Measurements from ENCODE around the gene JAGN1. TPM values are rescaled to one million over a fixed set of nuclear protein-coding genes. Genes with fewer than 3 reads are reported as not detected.

The JAGN1 gene
- total and polyA plus RNA-seq, 2 of the 8 experiments (the other 6 are each of a cell fraction or from before 2014, with no cell fraction given): 26.9 to 51.6 TPM

GRCh38 chr3:9913601-9914000, 23.2 kb downstream of the JAGN1 start:
- no peaks in the 10 kb centered on the region for H4K20me1 ChIP-seq (replicated peaks in 1 of 2; ENCODE audit: control insufficient read depth in 1 of 2, insufficient read depth in 2 of 2, low read length in 2 of 2)
- no peak overlapping the region for H3K56ac ChIP-seq (replicated peaks; ENCODE audit: insufficient read length, low read depth, low read length)
- DNase-seq (ENCODE audit: low read depth in 1 of 2, low spot score in 2 of 2) (no peak), FAIRE-seq (no peak)
- H2BK120ac ChIP-seq (replicated peaks; ENCODE audit: low read depth, low read length): no peak overlapping the region
- H3K4me3 ChIP-seq (ENCODE audit: extremely low read depth in 1 of 4, insufficient read depth in 2 of 4, low read depth in 3 of 4, low read length in 4 of 4): no peak overlapping the region
- no peak overlapping the region for H2AFZ ChIP-seq (ENCODE audit: low read length)
- H2BK15ac ChIP-seq (ENCODE audit: low read length): no peak overlapping the region
- H4K91ac ChIP-seq (replicated peaks; ENCODE audit: insufficient read length, low read length): no peak overlapping the region
- H3K18ac ChIP-seq (ENCODE audit: extremely low read depth, low read length): no peak overlapping the region
- H2BK20ac ChIP-seq (ENCODE audit: low read length): no peak overlapping the region
- H3K79me2 ChIP-seq (ENCODE audit: control insufficient read depth in 1 of 2, insufficient read depth in 2 of 2, low read length in 2 of 2): no peaks in the 10 kb centered on the region
- ChIA-PET CTCF (ENCODE audit: partially characterized antibody) (interaction anchor here (0.6 to 9.1 kb wide), 12 partner anchors 9 to 1158 kb away, joined by 3 to 76 read pairs (median 4); partner anchors contain the start of gene CRELD1), POLR2A (ENCODE audit: partially characterized antibody) (interaction anchor here (1.0 to 5.5 kb wide), 7 partner anchors 8 to 228 kb away, joined by 3 to 43 read pairs (median 4); partner anchors contain the start of genes CRELD1, IL17RE and VHL)
- no peak overlapping the region for H2AK5ac ChIP-seq (ENCODE audit: low read depth, low read length)
- H3K4me1 ChIP-seq (replicated peaks in 1 of 4; ENCODE audit: control insufficient read depth in 3 of 4, insufficient read depth in 4 of 4, low read length in 3 of 4): peaks cover 0 to 20% (median 17%) of the 10 kb centered on the region in 4 experiments; a peak in 6 of 7 replicates
- H3K36me3 ChIP-seq (ENCODE audit: control insufficient read depth in 2 of 4, insufficient read depth in 4 of 4, low read length in 3 of 4): no peaks in the 10 kb centered on the region
- no peak overlapping the region for H4K8ac ChIP-seq (ENCODE audit: extremely low read depth, insufficient read depth, low read length)
- H3K14ac ChIP-seq (ENCODE audit: insufficient read length): no peak overlapping the region
- no peak overlapping the region for H2BK5ac ChIP-seq (ENCODE audit: low read depth, low read length)
- H3K9ac ChIP-seq (replicated peaks in 1 of 4; ENCODE audit: extremely low read depth in 1 of 4, low read depth in 3 of 4, low read length in 3 of 4): no peak overlapping the region
- no peak overlapping the region for H2BK12ac ChIP-seq (ENCODE audit: low read depth, low read length)
- H3K23ac ChIP-seq (ENCODE audit: insufficient read length): no peak overlapping the region
- H3K23me2 ChIP-seq (ENCODE audit: low read depth, low read length): peaks cover 10% of the 10 kb centered on the region; the same call in 1 of the 2 replicates
- H3K27me3 ChIP-seq (replicated peaks in 1 of 4; ENCODE audit: control insufficient read depth in 3 of 4, extremely low read depth in 1 of 4, insufficient read depth in 3 of 4, low read length in 3 of 4): peaks cover 0 to 18% (median 10%) of the 10 kb centered on the region in 4 experiments; a peak in 5 of 7 replicates
- H3K4me2 ChIP-seq (ENCODE audit: insufficient read depth in 1 of 2, low read depth in 2 of 2, low read length in 2 of 2): no peak overlapping the region
- no peak overlapping the region for H4K5ac ChIP-seq (ENCODE audit: insufficient read length, low read depth, low read length)
- peaks cover 0 to 6% of the 10 kb centered on the region in 2 experiments; a peak in 2 of 4 replicates for H3K9me3 ChIP-seq (ENCODE audit: insufficient read depth in 2 of 2, low read depth in 1 of 2, low read length in 1 of 2)
- TF ChIP-seq KDM4A (IDR thresholded peaks at IDR 0.05; ENCODE audit: low read depth, low read length, severe bottlenecking): no peak
- no peak for TF ChIP-seq SRF (IDR thresholded peaks at IDR 0.05; ENCODE audit: low read depth, low read length)
- no peak for TF ChIP-seq GABPA (IDR thresholded peaks at IDR 0.05; ENCODE audit: borderline replicate concordance, insufficient read depth, low read length)
- no peak for TF ChIP-seq NRF1 (IDR thresholded peaks at IDR 0.05; ENCODE audit: low read depth, low read length)
- no peak for TF ChIP-seq YY1 (IDR thresholded peaks at IDR 0.05; ENCODE audit: low read depth, low read length)
- TF ChIP-seq CHD2 (IDR thresholded peaks at IDR 0.05; ENCODE audit: low read length): no peak
- TF ChIP-seq RAD21 (IDR thresholded peaks at IDR 0.05 in 1 of 2, conservative IDR thresholded peaks at IDR 0.05 in 1 of 2; ENCODE audit: low read depth in 2 of 2, low read length in 2 of 2): no peak
- TF ChIP-seq RNF2 (IDR thresholded peaks at IDR 0.05; ENCODE audit: borderline replicate concordance, low read depth, low read length, missing control alignments, poor library complexity, severe bottlenecking): no peak
- 92% methylated on average over 5 of the region's 5 CpGs; no CpG with 5 or more reads in 1 of the 2 experiments for WGBS, 2 experiments (ENCODE audit: extremely low coverage in 1 of 2, insufficient coverage in 1 of 2, insufficient read length in 1 of 2, insufficient replicate concordance in 2 of 2, low coverage in 1 of 2, low lambda C conversion rate in 2 of 2, missing lambda C conversion rate in 1 of 2)
- H3K4ac ChIP-seq (replicated peaks; ENCODE audit: insufficient read length, low read depth, low read length): no peak overlapping the region
- no peaks in the 10 kb centered on the region for H3K79me1 ChIP-seq (ENCODE audit: low read depth, low read length)
- no peak overlapping the region for H3K27ac ChIP-seq (ENCODE audit: low read depth, low read length)
